Measurements from ENCODE around the gene THAP7. TPM values are rescaled to one million over a fixed set of nuclear protein-coding genes. Genes with fewer than 3 reads are reported as not detected.
"Not testable (repeated sequence)": the region's sequence is repeated elsewhere in the genome, so short reads cannot be mapped to it uniquely, and the experiment has no call there.

The THAP7 gene
- 10 to 100 TPM; 18.1 to 20.0 TPM for total RNA-seq
- long read RNA-seq, partial matches to known transcripts, result 0 of 11 reads
- long read RNA-seq, other reads (novel, unspliced or antisense), result 1 of 11 reads

DNA sequence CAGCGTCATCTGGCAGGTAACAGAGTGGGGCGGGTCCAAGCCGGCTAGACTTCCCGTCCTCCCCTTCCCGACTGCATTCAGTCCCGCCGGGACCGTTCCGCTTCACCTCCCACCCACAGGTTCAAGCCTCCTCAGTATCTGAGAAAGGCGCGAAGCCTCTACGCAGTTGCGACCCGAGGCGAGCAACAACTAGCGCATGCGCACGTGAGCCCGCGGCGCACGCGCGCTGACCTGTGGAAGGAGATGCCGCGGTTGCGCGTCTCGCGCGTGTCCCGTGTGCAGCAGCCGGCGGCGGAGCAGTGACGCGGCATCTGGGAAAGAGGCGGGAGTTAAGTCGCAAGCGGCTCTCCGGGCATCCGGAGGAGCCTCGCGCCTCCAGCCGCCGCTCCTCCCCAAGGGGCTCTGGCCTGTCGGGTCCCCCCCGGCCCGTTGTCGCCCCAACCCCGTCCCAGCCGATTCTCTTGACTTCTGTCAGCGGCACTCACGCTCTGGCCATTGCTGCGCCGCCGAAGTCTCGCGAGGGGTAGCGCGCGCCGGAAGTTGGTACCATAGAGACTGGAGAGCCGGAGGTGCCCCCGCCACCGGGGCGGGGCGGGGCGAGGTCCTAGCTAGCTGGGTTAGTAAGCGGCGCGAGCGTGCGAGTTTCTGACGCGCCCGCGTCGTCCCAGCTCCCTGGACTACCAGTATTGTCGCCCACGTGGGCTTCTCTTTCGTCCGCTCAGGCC is at the start of gene THAP7:
Gene THAP7, minus strand, starts transcription at position 518 of the 725 bp plus-strand sequence. Its CDS starts 207 bp downstream, at position 311.
- DNase-seq (peak; percentile 97 to 98), ATAC-seq (peak; percentile 90)
- intact Hi-C loops (cut with DNase I, micrococcal nuclease), result no loop called here

GRCh38 chr22:21051145-21051830 is 49.4 kb upstream of the THAP7 start:
- ATAC-seq, result no peak
- intact Hi-C loops (cut with DNase I, micrococcal nuclease), result no loop called here
- DNase-seq, result no peak

- ATAC-seq; DNase-seq; intact Hi-C loops (cut with DNase I, micrococcal nuclease): not testable (repeated sequence)
These were observed 47.0 kb upstream of the THAP7 start for GRCh38 chr22:21048965-21049364.

GRCh38 chr22:21048448-21048847 is 46.5 kb upstream of the THAP7 start:
- ATAC-seq; intact Hi-C loops (cut with DNase I, micrococcal nuclease); DNase-seq: not testable (repeated sequence)

DNA sequence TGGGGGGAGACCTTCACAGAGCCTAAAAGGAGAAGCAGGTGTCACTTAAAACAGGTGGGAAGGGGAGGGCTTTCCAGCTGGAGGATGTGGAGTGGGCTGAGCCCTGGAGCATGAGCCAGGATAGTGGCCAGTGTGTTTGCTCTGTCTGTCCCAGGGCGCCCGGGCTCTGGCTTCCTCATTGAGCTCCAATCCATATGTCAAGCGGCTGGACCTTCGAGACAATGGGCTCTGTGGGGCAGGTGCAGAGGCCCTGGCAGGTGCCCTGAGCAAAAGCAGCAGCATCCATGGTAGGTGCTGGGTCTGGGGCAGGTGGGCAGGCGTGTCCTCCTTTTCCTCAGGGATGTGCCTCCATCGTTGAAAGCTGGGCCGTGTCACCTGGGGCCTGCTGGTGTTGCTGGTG is 45.8 kb upstream of the THAP7 start:
- ATAC-seq, result no peak
- intact Hi-C loops (cut with DNase I, micrococcal nuclease), result no loop called here
- no peak for DNase-seq

DNA sequence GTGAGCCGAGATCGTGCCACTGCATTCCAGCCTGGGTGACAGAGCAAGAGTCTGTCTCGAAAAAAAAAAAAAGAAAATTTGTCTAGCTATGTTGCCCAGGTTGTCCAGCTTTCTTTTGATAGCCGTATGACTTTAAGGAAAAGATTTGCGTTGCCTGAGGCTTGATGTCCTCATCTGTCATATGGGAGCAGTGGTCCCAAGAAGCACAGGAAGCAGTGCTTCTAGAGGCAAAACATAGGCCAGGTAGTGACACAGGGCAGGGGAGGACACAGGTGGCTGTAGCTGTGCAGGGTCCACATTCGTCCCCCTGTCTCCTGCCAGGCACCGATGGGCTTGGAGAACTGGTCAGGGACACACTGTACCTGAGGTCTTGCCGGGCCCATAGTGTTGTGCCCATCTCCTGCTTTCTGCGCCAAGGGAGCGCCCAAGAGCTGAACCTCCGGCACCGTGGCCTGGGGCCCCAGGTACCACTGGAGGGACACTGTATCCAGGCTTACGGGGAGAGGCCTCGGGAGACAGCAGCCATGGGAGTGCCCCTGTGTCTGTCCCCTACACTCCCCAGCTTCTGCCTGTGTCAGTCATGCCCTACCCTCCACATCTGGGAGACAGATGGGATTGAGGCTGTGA is 45.2 kb upstream of the THAP7 start:
- intact Hi-C loops (cut with DNase I, micrococcal nuclease), result no loop called here
- DNase-seq (no peak), ATAC-seq (no peak)

DNA sequence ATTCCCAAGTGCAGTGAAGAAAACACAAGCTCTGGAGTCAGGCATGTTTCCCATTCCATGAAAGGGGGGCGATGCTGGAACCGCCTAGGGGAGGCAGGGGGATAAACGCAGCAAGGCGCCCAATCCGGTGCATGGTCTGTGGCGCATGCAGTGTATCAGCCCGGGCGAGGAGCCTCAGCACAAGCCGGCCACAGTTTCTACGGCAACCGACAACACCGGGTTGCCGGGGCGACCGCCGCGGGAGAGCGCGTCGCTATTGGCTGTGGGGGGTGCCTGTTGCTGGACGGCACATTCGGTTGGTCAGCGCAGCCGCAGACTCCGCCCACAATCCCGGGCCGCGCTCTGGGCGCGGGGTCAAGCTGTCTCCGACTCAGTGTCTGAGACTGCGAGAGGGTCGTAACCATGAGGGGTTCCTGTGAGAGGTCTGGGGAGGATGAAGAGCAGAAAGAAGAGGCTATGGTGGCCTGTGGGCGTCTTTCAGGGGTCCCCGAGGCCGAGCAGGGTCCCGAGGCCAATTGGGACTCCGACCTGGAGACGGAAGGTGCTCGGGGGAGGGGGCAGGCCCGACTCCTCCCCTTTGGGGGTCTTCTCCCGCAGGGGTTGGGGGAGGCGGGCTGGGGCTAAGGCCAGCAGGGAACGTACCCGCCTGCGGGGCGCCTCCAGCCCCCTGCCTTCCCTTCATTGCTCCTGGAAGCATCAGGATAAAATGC is 43.8 kb upstream of the THAP7 start, which contains the start of gene LRRC74B:
Gene LRRC74B, plus strand, starts transcription at position 362 of the 710 bp plus-strand sequence. Its CDS starts 41 bp downstream, at position 403.
- DNase-seq (peak; percentile 86 to 88), ATAC-seq (peak; percentile 94)
- intact Hi-C loops (cut with DNase I, micrococcal nuclease), result no loop called here

- intact Hi-C loops (cut with DNase I, micrococcal nuclease), result no loop called here
- ATAC-seq, result peak; percentile 28
These were observed 43.1 kb upstream of the THAP7 start for GRCh38 chr22:21044931-21045584.

GRCh38 chr22:21043860-21044535 is 42.1 kb upstream of the THAP7 start:
- DNase-seq, result no peak
- intact Hi-C loops (cut with DNase I, micrococcal nuclease), result no loop called here
- ATAC-seq, result no peak

More at GRCh38 chr22:21044931-21045584, 43.1 kb upstream of the THAP7 start:
- no peak for DNase-seq

DNA sequence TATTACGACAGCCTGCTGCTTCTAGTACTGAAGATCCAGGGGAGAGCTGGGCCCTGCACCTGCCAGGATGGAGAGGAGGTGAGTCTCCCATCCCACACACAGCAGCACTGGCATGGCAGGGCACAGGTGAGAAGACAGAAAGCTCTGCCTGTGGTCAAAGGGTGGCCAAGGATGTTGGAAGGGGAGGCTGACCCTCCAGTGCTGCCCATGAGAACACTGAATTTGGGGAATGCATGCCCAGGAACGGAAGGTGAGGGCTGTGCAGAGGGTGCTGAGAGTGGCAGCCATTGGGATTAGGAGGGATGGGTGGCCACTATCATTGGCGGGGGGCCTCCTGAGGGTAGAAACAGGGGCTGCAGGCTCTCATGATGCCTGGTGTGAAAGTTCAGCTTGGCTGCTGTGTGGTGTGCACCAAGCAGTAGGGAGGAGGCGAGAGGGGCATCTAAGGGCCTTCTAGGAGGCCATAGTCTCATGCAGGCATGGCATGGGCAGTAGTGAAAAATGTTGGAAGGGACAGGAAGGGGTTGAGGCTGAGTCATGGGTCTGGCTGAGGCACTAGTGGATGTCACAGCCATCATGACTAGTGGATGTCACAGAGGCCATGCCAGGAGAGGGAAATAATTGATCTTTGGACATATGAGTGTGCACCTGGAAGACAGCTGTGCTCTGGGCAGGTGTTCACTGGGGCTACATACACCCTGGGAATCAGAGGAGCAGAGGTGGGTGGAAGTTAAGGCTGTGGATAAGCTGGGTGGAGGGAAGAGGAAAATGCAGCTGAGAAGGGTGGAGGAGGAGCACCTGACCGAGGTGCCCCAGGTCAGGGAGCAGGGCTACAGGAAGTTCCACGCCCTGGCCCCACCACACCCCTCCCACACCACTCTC is 41.3 kb upstream of the THAP7 start:
- ATAC-seq, result peak; percentile 76
- peak; percentile 35 to 48 for DNase-seq
- intact Hi-C loops (cut with DNase I, micrococcal nuclease), result no loop called here

DNA sequence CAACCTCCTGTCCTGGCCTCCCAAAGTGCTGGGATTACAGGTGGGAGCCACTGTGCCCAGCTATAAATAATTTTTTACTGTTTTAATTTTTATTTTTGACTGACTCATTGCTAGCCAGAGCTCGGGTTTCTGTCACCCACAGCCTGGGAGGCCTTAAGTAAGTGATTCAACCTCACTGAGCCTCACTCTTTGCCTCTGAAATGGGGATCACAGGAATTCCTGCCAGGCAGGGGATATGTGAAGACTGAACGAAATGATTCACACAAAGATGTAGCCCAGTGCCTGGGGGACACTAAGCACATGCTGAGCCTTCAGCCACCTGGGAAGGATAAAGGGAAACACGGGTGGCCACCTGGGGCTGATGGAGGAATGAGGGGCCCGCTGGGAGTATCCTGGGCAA is 40.0 kb upstream of the THAP7 start:
- intact Hi-C loops (cut with DNase I, micrococcal nuclease), result no loop called here
- no peak for DNase-seq
- ATAC-seq, result no peak

DNA sequence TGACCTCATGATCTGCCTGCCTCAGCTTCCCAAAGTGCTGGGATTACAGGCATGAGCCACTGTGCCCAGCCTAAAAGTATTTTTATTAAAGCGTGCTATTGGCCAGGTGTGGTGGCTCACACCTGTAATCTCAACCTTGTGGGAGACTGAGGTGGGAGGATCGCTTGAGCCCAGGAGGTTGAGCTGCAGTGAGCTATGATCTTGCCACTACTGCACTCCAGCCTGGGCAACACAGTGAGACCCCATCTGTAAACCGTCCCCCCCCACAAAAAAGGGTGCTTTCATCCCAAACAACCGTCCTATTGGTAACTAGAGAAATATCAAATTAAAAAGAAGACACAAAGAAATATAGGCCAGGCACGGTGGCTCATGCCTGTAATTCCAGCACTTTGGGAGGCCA is 37.2 kb upstream of the THAP7 start:
- intact Hi-C loops (cut with DNase I, micrococcal nuclease); DNase-seq; ATAC-seq: not testable (repeated sequence)

GRCh38 chr22:21038405-21038804 is 36.5 kb upstream of the THAP7 start:
- ATAC-seq, result no peak
- intact Hi-C loops (cut with DNase I, micrococcal nuclease), result no loop called here
- no peak for DNase-seq

DNA sequence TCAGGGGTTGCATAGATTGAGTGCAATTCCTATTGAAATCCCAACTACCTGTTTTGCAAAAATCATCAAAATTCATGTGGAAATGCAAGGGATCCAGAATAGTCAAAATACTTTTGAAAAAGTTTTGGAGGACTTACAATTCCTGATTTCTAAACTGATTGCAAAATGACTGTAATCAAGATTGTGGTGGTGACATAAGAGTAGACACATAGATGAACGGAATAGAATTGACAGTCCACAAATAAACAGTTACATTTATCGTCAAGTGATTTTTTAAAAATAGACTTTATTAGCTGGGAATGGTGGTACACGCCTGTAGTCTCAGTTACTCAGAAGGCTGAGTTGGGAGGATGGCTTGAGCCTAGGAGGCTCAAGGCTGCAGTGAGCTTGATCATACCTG is 33.1 kb upstream of the THAP7 start:
- intact Hi-C loops (cut with DNase I, micrococcal nuclease), result no loop called here
- DNase-seq, result no peak
- ATAC-seq, result no peak

- no peak for ATAC-seq
These were observed 32.0 kb upstream of the THAP7 start for GRCh38 chr22:21033895-21034294.

DNA sequence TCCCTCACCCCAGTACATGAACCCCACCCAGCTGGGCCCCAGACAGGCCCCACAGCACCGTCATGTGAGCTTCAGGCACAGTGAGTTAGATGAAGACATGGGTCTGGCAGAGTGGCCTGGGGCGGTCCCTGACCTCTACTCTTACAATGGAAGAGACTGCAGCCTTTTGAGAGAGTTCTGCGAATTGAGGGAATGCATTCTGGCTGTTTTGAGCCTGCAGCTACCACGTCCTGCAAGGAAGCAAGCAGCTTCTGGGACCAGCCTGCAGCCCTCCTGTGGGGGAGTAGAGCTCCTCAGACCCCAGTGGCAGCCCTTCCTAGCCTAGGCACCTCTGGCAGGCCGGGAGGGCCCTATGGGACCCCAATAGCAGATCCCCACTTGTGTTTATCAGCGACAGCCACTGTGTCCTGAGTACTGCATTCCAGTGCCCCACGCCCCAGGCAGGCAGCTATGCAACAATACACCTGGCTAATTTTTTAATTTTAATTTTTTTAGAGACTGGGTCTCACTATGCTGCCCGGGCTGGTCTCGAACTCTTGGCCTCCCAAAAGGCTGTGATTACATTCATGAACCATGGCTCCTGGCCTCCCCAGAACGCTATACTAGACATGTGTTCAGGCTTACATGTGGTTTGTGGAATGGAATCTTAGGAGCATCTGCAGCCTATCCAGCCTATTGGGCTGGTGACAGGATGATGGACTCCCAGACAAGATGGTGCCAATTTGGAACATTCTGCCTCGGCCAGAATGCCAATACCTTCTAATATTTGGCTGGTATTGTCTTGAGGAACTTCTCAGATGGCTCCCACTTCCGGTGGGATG is 31.2 kb upstream of the THAP7 start:
- ATAC-seq, result no peak
- intact Hi-C loops (cut with DNase I, micrococcal nuclease), result no loop called here

More at GRCh38 chr22:21033895-21034294, 32.0 kb upstream of the THAP7 start:
- intact Hi-C loops (cut with DNase I, micrococcal nuclease), result no loop called here
- no peak for DNase-seq

More for the DNA sequence above, 31.2 kb upstream of the THAP7 start:
- DNase-seq, result no peak

Measured in left colon (tissue), 2 donors.